GM18508 (cell line): Measurements from ENCODE around the gene SLC16A5.
"Not testable (repeated sequence)": the region's sequence is repeated elsewhere in the genome, so short reads cannot be mapped to it uniquely, and the experiment has no call there.

Experiments used
- ATAC-seq: cut with Tn5 transposase; IDR thresholded peaks from one replicate; pipeline ENCODE4 v1.9.1; 2021; ENCODE audit warnings: moderate number of reproducible peaks; ENCODE audit not compliant: insufficient read depth, unreplicated experiment

SLC16A5 gene

GRCh38 chr17:75064040-75064439, 23.7 kb upstream of the SLC16A5 start:
- ATAC-seq: no peak

GRCh38 chr17:75064460-75064859, 23.3 kb upstream of the SLC16A5 start:
- no peak for ATAC-seq

GRCh38 chr17:75064867-75065561, 22.7 kb upstream of the SLC16A5 start:
- no peak for ATAC-seq

GRCh38 chr17:75065562-75066151, 22.1 kb upstream of the SLC16A5 start:
- ATAC-seq: no peak

GRCh38 chr17:75067856-75068255, 19.9 kb upstream of the SLC16A5 start:
- no peak for ATAC-seq

GRCh38 chr17:75068750-75069149, 19.0 kb upstream of the SLC16A5 start:
- ATAC-seq: no peak

GRCh38 chr17:75069783-75070182, 18.0 kb upstream of the SLC16A5 start:
- no peak for ATAC-seq

GRCh38 chr17:75071478-75072271, 16.1 kb upstream of the SLC16A5 start:
- not testable (repeated sequence) for ATAC-seq

- ATAC-seq: not testable (repeated sequence)
These were observed 14.8 kb upstream of the SLC16A5 start for GRCh38 chr17:75072909-75073308.

GRCh38 chr17:75073618-75074047, 14.1 kb upstream of the SLC16A5 start:
- ATAC-seq: no peak

- ATAC-seq: no peak
These were observed 13.2 kb upstream of the SLC16A5 start for GRCh38 chr17:75074532-75074931.

GRCh38 chr17:75075597-75076336, 12.0 kb upstream of the SLC16A5 start:
- no peak for ATAC-seq

GRCh38 chr17:75077072-75077495, 10.7 kb upstream of the SLC16A5 start:
- ATAC-seq: no peak

GRCh38 chr17:75077496-75078283, 10.1 kb upstream of the SLC16A5 start:
- no peak for ATAC-seq

GRCh38 chr17:75078284-75079022, 9.3 kb upstream of the SLC16A5 start:
- no peak for ATAC-seq

- no peak for ATAC-seq
These were observed 8.8 kb upstream of the SLC16A5 start for GRCh38 chr17:75079023-75079373.

GRCh38 chr17:75081611-75082540, 5.9 kb upstream of the SLC16A5 start:
- no peak for ATAC-seq

GRCh38 chr17:75082683-75083082, 5.1 kb upstream of the SLC16A5 start:
- no peak for ATAC-seq
